Ovary (tissue), 3 donors: ENCODE results near the gene NCF1.
"Not testable (repeated sequence)": the region's sequence is repeated elsewhere in the genome, so short reads cannot be mapped to it uniquely, and the experiment has no call there.

ENCODE experiments used
- CTCF ChIP-seq, 3 donors: fragments of 450-650 bp in 2 of 3; fragments of 200-600 bp in 1 of 3; IDR thresholded peaks; one replicate each; pipeline versions ENCODE4 v1.5.1 to v1.8.0; 2016 to 2022; ENCODE audit warnings: antibody characterized with exemption in 3 of 3, mild to moderate bottlenecking in 1 of 3
- EP300 ChIP-seq: sonication (generic); formaldehyde crosslinking; IDR thresholded peaks from one replicate; pipeline ENCODE4 v1.6.1; 2017; ENCODE audit warnings: antibody characterized with exemption
- POLR2A ChIP-seq: fragments of 450-650 bp; IDR thresholded peaks from one replicate; pipeline ENCODE4 v1.6.1; 2017; ENCODE audit warnings: antibody characterized with exemption, mild to moderate bottlenecking, moderate library complexity
- donor health status: DM: no; HTN: no; CAD: no.

- TF ChIP-seq CTCF (IDR thresholded peaks at IDR 0.05); EP300; POLR2A: not testable (repeated sequence)
Measured at GRCh38 chr7:74765205-74765918, 8.4 kb upstream of the NCF1 start.
